ENCODE measurements around the gene NELL1. TPM values are rescaled to one million over a fixed set of nuclear protein-coding genes. Genes with fewer than 3 reads are reported as not detected.

Gene NELL1
- polyA plus RNA-seq, 2 of the 4 experiments (the other 2 are of a cell fraction), result not detected

DNA sequence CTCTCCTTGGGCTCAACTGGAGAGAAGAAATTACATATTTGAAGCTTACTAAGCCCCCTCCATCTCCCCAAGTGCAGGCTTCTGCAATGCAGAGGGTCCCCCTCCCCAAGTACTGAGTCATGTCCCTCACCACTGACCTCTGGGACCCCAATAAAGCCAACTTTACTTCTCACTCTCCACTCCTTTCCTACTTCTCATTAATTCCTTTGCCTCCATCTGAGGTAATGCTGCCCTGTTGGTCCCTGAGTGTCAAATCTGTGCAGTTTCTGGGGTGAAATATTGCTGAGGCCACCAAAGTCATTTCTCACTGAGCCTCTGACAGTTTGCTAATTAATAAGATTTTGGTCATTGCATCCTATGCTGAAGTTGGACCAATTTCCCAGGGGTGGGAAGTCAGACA is 101.6 kb downstream of the NELL1 start:
- H3K4me1 ChIP-seq, result no peaks in the 10 kb centered on the region
- no peak for FAIRE-seq
- no peak overlapping the region for H3K4me3 ChIP-seq
- no peak overlapping the region for H3K27ac ChIP-seq
- H3K4me2 ChIP-seq, result no peak overlapping the region
- H3K9me3 ChIP-seq, result no peaks in the 10 kb centered on the region
- ATAC-seq, result no peak
- ChIA-PET CTCF (interaction anchor here (0.8 kb wide), 1 partner anchor 1511 kb away, joined by 3 read pairs; no protein-coding TSS in a partner anchor), POLR2A (no interaction called here)
- DNase-seq (ENCODE audit: low read depth in 1 of 2, low spot score in 1 of 2), result no peak
- TF ChIP-seq KDM1A (IDR thresholded peaks at IDR 0.05; ENCODE audit: low read depth) (no peak), CEBPB (IDR thresholded peaks at IDR 0.05) (no peak), E2F6 (IDR thresholded peaks at IDR 0.05; ENCODE audit: borderline replicate concordance, low read depth) (no peak), POLR2AphosphoS2 (conservative IDR thresholded peaks at IDR 0.05; ENCODE audit: low read length) (no peak), HOXB5 (CRISPR knock-in tag; IDR thresholded peaks at IDR 0.05) (no peak), GATA3 (IDR thresholded peaks at IDR 0.05; ENCODE audit: borderline replicate concordance) (no peak), FOXS1 (CRISPR knock-in tag; IDR thresholded peaks at IDR 0.05) (no peak), HOXA7 (CRISPR knock-in tag; IDR thresholded peaks at IDR 0.05) (no peak), RARB (CRISPR knock-in tag; IDR thresholded peaks at IDR 0.05) (no peak), NFE2L2 (conservative IDR thresholded peaks at IDR 0.05; ENCODE audit: low read length) (no peak), RNF2 (IDR thresholded peaks at IDR 0.05; ENCODE audit: borderline replicate concordance, low read depth) (no peak), MYC (IDR thresholded peaks at IDR 0.05; ENCODE audit: borderline replicate concordance, low read length) (no peak), EHMT2 (IDR thresholded peaks at IDR 0.05; ENCODE audit: low read depth) (no peak), SMC3 (IDR thresholded peaks at IDR 0.05) (no peak), KDM5A (IDR thresholded peaks at IDR 0.05) (no peak), RFX5 (IDR thresholded peaks at IDR 0.05) (no peak), CBX2 (IDR thresholded peaks at IDR 0.05; ENCODE audit: borderline replicate concordance, low read depth) (no peak), PBX3 (IDR thresholded peaks at IDR 0.05) (no peak)
- TF ChIP-seq, protein P1, sequence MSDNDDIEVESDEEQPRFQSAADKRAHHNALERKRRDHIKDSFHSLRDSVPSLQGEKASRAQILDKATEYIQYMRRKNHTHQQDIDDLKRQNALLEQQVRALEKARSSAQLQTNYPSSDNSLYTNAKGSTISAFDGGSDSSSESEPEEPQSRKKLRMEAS (IDR thresholded peaks at IDR 0.05), result no peak
- TF ChIP-seq, protein P2, sequence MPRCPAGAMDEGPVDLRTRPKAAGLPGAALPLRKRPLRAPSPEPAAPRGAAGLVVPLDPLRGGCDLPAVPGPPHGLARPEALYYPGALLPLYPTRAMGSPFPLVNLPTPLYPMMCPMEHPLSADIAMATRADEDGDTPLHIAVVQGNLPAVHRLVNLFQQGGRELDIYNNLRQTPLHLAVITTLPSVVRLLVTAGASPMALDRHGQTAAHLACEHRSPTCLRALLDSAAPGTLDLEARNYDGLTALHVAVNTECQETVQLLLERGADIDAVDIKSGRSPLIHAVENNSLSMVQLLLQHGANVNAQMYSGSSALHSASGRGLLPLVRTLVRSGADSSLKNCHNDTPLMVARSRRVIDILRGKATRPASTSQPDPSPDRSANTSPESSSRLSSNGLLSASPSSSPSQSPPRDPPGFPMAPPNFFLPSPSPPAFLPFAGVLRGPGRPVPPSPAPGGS (IDR thresholded peaks at IDR 0.05), result no peak

DNA sequence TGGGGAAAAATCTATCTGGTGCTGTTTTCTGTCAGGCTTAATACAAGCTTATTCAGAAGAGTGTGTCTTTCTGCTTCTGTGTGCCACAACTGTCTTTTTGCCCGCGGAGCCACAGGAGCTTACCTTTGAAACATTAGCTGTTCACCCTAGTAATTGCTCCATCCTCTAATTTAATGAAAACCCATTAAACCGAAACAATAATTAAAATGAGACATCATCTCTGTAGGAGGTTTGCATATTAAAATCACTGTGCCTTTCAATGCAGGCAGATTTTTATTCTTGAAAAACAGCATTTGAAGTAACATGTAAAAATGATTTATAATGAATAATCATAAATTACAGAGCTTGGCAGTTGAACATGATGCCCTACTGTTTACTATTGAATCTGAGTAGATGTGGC is 102.3 kb downstream of the NELL1 start:
- Histone ChIP-seq H3K4me1 (no peaks in the 10 kb centered on the region), H3K4me2 (no peak overlapping the region), H3K27ac (no peak overlapping the region), H3K4me3 (no peak overlapping the region), H3K9me3 (no peaks in the 10 kb centered on the region)
- FAIRE-seq, result no peak
- ChIA-PET POLR2A (no interaction called here), CTCF (no interaction called here)
- no peak for DNase-seq (ENCODE audit: low read depth in 1 of 2, low spot score in 1 of 2)
- no peak for ATAC-seq
- WGBS (ENCODE audit: missing lambda C conversion rate), result 29% methylated on average over 3 of the region's 3 CpGs
- TF ChIP-seq HDAC2 (IDR thresholded peaks at IDR 0.05) (no peak), ZC3H11A (IDR thresholded peaks at IDR 0.05) (no peak), JUN (IDR thresholded peaks at IDR 0.05) (no peak), CBX2 (IDR thresholded peaks at IDR 0.05; ENCODE audit: borderline replicate concordance, low read depth) (no peak), SREBF2 (IDR thresholded peaks at IDR 0.05) (no peak), NR3C1 (IDR thresholded peaks at IDR 0.05) (no peak), PBX3 (IDR thresholded peaks at IDR 0.05) (no peak), PHF8 (IDR thresholded peaks at IDR 0.05; ENCODE audit: borderline replicate concordance, low read depth) (no peak), BHLHE40 (IDR thresholded peaks at IDR 0.05; ENCODE audit: low read depth, low read length) (no peak), HMGXB4 (CRISPR knock-in tag; IDR thresholded peaks at IDR 0.05; ENCODE audit: borderline replicate concordance) (no peak)
- TF ChIP-seq, protein P3, sequence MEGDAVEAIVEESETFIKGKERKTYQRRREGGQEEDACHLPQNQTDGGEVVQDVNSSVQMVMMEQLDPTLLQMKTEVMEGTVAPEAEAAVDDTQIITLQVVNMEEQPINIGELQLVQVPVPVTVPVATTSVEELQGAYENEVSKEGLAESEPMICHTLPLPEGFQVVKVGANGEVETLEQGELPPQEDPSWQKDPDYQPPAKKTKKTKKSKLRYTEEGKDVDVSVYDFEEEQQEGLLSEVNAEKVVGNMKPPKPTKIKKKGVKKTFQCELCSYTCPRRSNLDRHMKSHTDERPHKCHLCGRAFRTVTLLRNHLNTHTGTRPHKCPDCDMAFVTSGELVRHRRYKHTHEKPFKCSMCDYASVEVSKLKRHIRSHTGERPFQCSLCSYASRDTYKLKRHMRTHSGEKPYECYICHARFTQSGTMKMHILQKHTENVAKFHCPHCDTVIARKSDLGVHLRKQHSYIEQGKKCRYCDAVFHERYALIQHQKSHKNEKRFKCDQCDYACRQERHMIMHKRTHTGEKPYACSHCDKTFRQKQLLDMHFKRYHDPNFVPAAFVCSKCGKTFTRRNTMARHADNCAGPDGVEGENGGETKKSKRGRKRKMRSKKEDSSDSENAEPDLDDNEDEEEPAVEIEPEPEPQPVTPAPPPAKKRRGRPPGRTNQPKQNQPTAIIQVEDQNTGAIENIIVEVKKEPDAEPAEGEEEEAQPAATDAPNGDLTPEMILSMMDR (IDR thresholded peaks at IDR 0.05), result no peak
- TF ChIP-seq, protein P2 (IDR thresholded peaks at IDR 0.05), result no peak
- TF ChIP-seq, protein P1 (IDR thresholded peaks at IDR 0.05), result no peak
- TF ChIP-seq, protein P4, sequence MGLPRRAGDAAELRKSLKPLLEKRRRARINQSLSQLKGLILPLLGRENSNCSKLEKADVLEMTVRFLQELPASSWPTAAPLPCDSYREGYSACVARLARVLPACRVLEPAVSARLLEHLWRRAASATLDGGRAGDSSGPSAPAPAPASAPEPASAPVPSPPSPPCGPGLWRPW (IDR thresholded peaks at IDR 0.05), result no peak

Measured in A549 (cell line).